BLaER1 (cell line): ENCODE results near the gene SCN10A.

Source experiments
- H3K27ac ChIP-seq: shearing (Covaris generic); formaldehyde crosslinking; 2 replicates; pipeline ENCODE4 v1.8.1; 2022
- H3K27me3 ChIP-seq: shearing (Covaris generic); formaldehyde crosslinking; 2 replicates; pipeline ENCODE4 v1.8.1; 2022
- H3K36me3 ChIP-seq: shearing (Covaris generic); formaldehyde crosslinking; 2 replicates; pipeline ENCODE4 v1.8.1; 2022
- H3K4me1 ChIP-seq: shearing (Covaris generic); formaldehyde crosslinking; 2 replicates; pipeline ENCODE4 v1.8.1; 2022
- H3K4me2 ChIP-seq: shearing (Covaris generic); formaldehyde crosslinking; 2 replicates; pipeline ENCODE4 v1.8.1; 2022
- H3K4me3 ChIP-seq: shearing (Covaris generic); formaldehyde crosslinking; 2 replicates; pipeline ENCODE4 v1.8.1; 2022
- H3K9ac ChIP-seq: shearing (Covaris generic); formaldehyde crosslinking; 2 replicates; pipeline ENCODE4 v1.8.1; 2022
- H3K9me3 ChIP-seq: shearing (Covaris generic); formaldehyde crosslinking; 2 replicates; pipeline ENCODE4 v1.8.1; 2022
- H4K20me1 ChIP-seq: shearing (Covaris generic); formaldehyde crosslinking; 2 replicates; pipeline ENCODE4 v1.8.1; 2022
- Cebpa-rat ChIP-seq: shearing (Covaris generic); IDR thresholded peaks from 2 replicates; pipeline ENCODE4 v1.8.1; 2022

Gene SCN10A

GRCh38 chr3:38740537-38740936 lies 75.5 kb downstream of the SCN10A start:
- H3K9me3 ChIP-seq, result no peaks in the 10 kb centered on the region
- H3K27me3 ChIP-seq, result no peaks in the 10 kb centered on the region
- no peaks in the 10 kb centered on the region for H3K36me3 ChIP-seq
- H3K4me1 ChIP-seq, result peaks cover 6% of the 10 kb centered on the region; the same call in 1 of the 2 replicates
- TF ChIP-seq Cebpa-rat, result no peak
- no peak overlapping the region for H3K4me2 ChIP-seq
- H4K20me1 ChIP-seq, result no peaks in the 10 kb centered on the region
- H3K4me3 ChIP-seq, result no peak overlapping the region
- no peak overlapping the region for H3K27ac ChIP-seq
- H3K9ac ChIP-seq, result no peak overlapping the region

- Histone ChIP-seq H3K36me3 (no peaks in the 10 kb centered on the region), H3K4me1 (peaks cover 4% of the 10 kb centered on the region; the same call in 1 of the 2 replicates), H3K4me2 (no peak overlapping the region), H4K20me1 (no peaks in the 10 kb centered on the region), H3K27ac (no peak overlapping the region), H3K9me3 (no peaks in the 10 kb centered on the region), H3K4me3 (no peak overlapping the region), H3K27me3 (no peaks in the 10 kb centered on the region), H3K9ac (no peak overlapping the region)
- TF ChIP-seq Cebpa-rat, result no peak
Observed at GRCh38 chr3:38739931-38740330, 76.1 kb downstream of the SCN10A start.

- H3K9ac ChIP-seq, result no peak overlapping the region
- no peaks in the 10 kb centered on the region for H4K20me1 ChIP-seq
- no peak overlapping the region for H3K4me2 ChIP-seq
- no peaks in the 10 kb centered on the region for H3K4me1 ChIP-seq
- H3K4me3 ChIP-seq, result no peak overlapping the region
- no peaks in the 10 kb centered on the region for H3K27me3 ChIP-seq
- TF ChIP-seq Cebpa-rat, result no peak
- no peak overlapping the region for H3K27ac ChIP-seq
- no peaks in the 10 kb centered on the region for H3K9me3 ChIP-seq
- no peaks in the 10 kb centered on the region for H3K36me3 ChIP-seq
Observed at GRCh38 chr3:38739396-38739689, 76.7 kb downstream of the SCN10A start.

DNA sequence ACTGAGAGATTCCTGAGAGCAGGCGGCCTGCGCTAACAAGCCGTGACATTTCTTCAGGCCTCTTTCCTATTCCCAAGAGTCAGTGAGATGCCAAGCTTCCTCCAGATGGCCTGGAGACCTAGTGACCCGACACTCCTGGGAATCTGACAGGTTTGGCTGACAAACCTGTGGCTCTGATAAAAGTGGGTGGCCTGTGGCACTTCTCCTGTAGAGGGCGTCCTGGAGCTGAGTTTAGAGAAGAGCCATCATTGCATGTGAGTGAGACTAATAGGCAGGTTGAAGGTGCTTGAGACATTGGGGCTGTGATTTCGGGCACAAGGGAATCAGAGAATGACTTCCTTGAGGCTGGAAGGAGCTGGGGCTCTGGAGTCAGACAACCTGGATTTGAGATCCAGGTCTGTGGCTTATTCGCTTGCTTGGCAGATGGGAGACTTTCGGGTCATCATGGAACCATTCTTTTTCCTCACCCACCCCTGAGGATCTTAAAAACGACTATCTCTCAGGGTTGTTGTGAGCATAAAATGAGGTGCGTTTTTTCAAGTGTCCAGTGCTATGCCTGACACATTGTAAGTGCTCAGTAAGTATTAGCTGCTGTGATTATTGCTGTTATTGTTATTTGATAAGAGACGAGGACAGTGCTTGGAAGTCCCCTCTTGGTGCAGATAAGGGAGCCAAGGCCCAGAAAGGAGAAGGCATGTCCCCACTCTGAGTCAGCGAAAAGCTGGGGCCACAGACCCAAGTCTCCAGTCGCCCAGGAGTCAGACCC lies 77.2 kb downstream of the SCN10A start:
- Histone ChIP-seq H3K27me3 (no peaks in the 10 kb centered on the region), H3K4me1 (no peaks in the 10 kb centered on the region), H3K36me3 (no peaks in the 10 kb centered on the region), H3K4me3 (no peak overlapping the region), H3K9me3 (no peaks in the 10 kb centered on the region), H3K9ac (no peak overlapping the region), H3K27ac (no peak overlapping the region), H4K20me1 (no peaks in the 10 kb centered on the region), H3K4me2 (no peak overlapping the region)
- no peak for TF ChIP-seq Cebpa-rat

DNA sequence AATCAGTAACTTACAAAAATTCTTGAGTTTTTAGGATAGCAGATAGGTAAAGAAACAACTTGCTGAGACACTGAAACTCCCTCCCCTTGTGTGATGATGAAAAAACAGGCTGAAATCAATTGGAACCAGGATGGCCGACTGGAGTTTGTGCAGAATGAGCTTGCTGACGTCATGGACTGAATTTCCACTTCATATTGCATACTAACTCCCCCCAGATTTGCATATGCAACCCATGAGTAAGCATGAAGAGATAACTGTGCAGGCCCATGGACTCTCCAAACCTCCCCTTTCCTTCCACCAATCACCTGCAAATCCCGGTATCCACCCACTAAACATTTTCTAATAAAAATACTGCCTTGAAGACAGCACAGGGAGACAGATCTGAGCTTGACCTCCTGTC lies 84.5 kb downstream of the SCN10A start:
- Histone ChIP-seq H3K27ac (no peak overlapping the region), H3K9me3 (no peaks in the 10 kb centered on the region), H3K4me3 (no peak overlapping the region), H3K27me3 (no peaks in the 10 kb centered on the region), H3K4me2 (no peak overlapping the region), H3K4me1 (no peaks in the 10 kb centered on the region), H3K9ac (no peak overlapping the region), H4K20me1 (no peaks in the 10 kb centered on the region), H3K36me3 (no peaks in the 10 kb centered on the region)
- TF ChIP-seq Cebpa-rat, result no peak

- no peak for TF ChIP-seq Cebpa-rat
- Histone ChIP-seq H3K4me1 (no peaks in the 10 kb centered on the region), H3K4me3 (no peak overlapping the region)
Observed at GRCh38 chr3:38730281-38730680, 85.7 kb downstream of the SCN10A start.

DNA sequence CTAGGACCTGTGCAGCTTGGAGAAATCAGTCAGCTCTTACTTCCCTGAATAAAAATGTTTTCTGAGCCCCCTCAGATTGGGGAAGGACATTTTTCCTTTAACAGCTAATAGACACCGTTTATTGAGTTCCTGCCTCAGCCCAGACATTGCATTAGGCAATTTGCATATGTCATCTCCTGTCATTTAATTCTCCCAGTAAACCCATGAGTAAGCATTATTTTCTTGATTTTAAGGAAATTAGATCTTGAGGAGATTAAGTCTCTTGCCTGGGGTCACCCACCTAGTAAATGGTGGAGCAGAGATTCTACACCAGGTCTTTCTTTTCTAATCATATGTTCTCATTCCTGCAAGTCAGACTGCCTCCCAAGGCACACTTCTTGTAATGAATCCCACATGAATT lies 88.0 kb downstream of the SCN10A start:
- H4K20me1 ChIP-seq, result no peaks in the 10 kb centered on the region
- H3K9me3 ChIP-seq, result no peaks in the 10 kb centered on the region
- no peaks in the 10 kb centered on the region for H3K27me3 ChIP-seq
- H3K27ac ChIP-seq, result no peak overlapping the region
- H3K36me3 ChIP-seq, result no peaks in the 10 kb centered on the region
- H3K9ac ChIP-seq, result no peak overlapping the region
- TF ChIP-seq Cebpa-rat, result no peak
- H3K4me3 ChIP-seq, result no peak overlapping the region
- H3K4me2 ChIP-seq, result no peak overlapping the region
- H3K4me1 ChIP-seq, result no peaks in the 10 kb centered on the region

More at GRCh38 chr3:38730281-38730680, 85.7 kb downstream of the SCN10A start:
- no peaks in the 10 kb centered on the region for H3K9me3 ChIP-seq
- no peak overlapping the region for H3K9ac ChIP-seq
- no peak overlapping the region for H3K27ac ChIP-seq
- no peaks in the 10 kb centered on the region for H3K36me3 ChIP-seq
- no peak overlapping the region for H3K4me2 ChIP-seq
- H3K27me3 ChIP-seq, result no peaks in the 10 kb centered on the region
- H4K20me1 ChIP-seq, result no peaks in the 10 kb centered on the region

GRCh38 chr3:38726751-38727150 lies 89.3 kb downstream of the SCN10A start:
- Histone ChIP-seq H3K36me3 (no peaks in the 10 kb centered on the region), H4K20me1 (no peaks in the 10 kb centered on the region), H3K27ac (no peak overlapping the region), H3K9ac (no peak overlapping the region), H3K27me3 (no peaks in the 10 kb centered on the region), H3K4me1 (no peaks in the 10 kb centered on the region), H3K4me2 (no peak overlapping the region), H3K9me3 (no peaks in the 10 kb centered on the region), H3K4me3 (no peak overlapping the region)
- no peak for TF ChIP-seq Cebpa-rat

DNA sequence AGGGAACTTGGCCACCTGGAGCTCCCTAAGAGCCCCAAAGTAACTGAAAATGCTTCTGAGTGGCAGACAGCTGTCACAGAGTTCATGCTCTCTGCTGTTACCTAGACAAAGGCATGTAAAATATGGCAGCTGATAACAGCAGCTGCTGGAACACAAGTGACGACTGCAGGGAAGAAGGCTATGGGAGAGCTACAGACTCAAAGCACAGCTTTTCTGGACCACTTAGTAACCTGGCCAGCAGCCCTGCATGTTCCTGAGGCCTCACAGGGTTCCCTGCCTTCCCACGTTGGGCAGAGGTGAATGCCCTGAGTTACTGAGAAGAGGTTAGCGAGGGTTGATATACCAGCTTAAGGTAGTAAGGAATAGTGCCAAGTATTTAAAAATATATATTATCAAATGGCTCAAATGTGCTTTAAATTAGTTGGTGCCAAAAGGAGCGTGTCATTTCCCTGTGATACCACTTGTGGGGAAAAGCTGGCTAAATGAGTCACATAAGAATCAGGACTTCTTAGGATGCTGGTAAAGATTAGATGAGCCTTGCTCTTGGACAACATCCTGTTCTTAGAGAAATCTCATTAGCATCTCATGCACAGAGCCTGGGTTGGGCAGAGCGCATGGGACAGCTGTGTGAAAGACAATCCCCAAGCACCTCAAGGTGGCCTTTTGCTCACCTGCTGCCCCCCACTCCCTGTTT lies 90.1 kb downstream of the SCN10A start:
- Histone ChIP-seq H3K36me3 (no peaks in the 10 kb centered on the region), H3K27ac (no peak overlapping the region), H3K27me3 (no peaks in the 10 kb centered on the region), H3K4me1 (no peaks in the 10 kb centered on the region), H3K4me3 (no peak overlapping the region), H4K20me1 (no peaks in the 10 kb centered on the region), H3K9ac (no peak overlapping the region), H3K9me3 (no peaks in the 10 kb centered on the region), H3K4me2 (no peak overlapping the region)
- TF ChIP-seq Cebpa-rat, result no peak

DNA sequence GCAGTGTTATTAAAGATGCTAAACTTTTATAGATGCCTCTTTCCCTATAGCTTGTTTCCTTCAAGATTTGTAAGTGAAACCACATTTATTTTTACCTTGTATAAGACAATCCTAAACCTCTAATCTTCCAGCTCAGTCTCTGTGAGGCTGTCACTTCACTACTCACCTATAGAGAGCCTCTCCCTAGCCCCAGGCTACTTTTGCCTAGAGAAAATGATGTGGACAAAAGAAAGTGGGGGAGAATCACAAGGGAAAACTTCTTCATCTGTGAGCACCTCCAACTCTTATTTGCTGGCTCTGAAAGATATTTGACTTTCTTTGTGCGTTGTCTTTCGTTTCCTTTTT lies 91.7 kb downstream of the SCN10A start:
- Histone ChIP-seq H4K20me1 (no peaks in the 10 kb centered on the region), H3K4me1 (0 out of 2 replicates have a peak, but pooled peaks cover 7% of the 10 kb centered on the region), H3K27ac (no peak overlapping the region), H3K9me3 (no peaks in the 10 kb centered on the region), H3K27me3 (no peaks in the 10 kb centered on the region), H3K36me3 (no peaks in the 10 kb centered on the region), H3K4me2 (no peak overlapping the region), H3K9ac (no peak overlapping the region), H3K4me3 (no peak overlapping the region)
- no peak for TF ChIP-seq Cebpa-rat
